Astrocyte (in vitro differentiated cells and primary cell): ENCODE results near the gene SCAMP3. TPM values are rescaled to one million over a fixed set of nuclear protein-coding genes. Genes with fewer than 3 reads are reported as not detected.
A peak's percentile ranks its signal among the peaks of the same experiment; 100 is the strongest.

Source experiments
- DNase-seq: peaks from one replicate; pipeline ENCODE4 v3.0.0-alpha.2; 2010; ENCODE audit warnings: low read depth
- FAIRE-seq: peaks from 2 replicates; lab custom pipeline; 2011; peaks lifted over from hg19 to GRCh38; lab: Jason Lieb, UNC
- H2AFZ ChIP-seq: 2 replicates; pipeline ENCODE4 v1.6.0; 2012; ENCODE audit warnings: low read depth, low read length, inconsistent platforms
- H3K27ac ChIP-seq: 2 replicates; pipeline ENCODE4 v1.5.1; 2011; ENCODE audit warnings: low read depth, low read length, inconsistent platforms
- H3K27me3 ChIP-seq: 2 replicates; pipeline ENCODE4 v1.6.0; 2011; ENCODE audit warnings: low read length, inconsistent platforms; ENCODE audit not compliant: insufficient read depth
- H3K36me3 ChIP-seq: 2 replicates; pipeline ENCODE4 v1.5.1; 2011; ENCODE audit warnings: low read length, inconsistent platforms; ENCODE audit not compliant: insufficient read depth
- H3K4me1 ChIP-seq: 2 replicates; pipeline ENCODE4 v1.5.1; 2011; ENCODE audit warnings: low read length, inconsistent platforms; ENCODE audit not compliant: insufficient read depth
- H3K4me2 ChIP-seq: 2 replicates; pipeline ENCODE4 v1.6.0; 2012; ENCODE audit warnings: low read length, inconsistent platforms
- H3K4me3 ChIP-seq: 2 replicates; pipeline ENCODE4 v1.5.1; 2011; ENCODE audit warnings: low read depth, mild to moderate bottlenecking, low read length, inconsistent platforms; ENCODE audit not compliant: insufficient read depth
- H3K79me2 ChIP-seq: 2 replicates; pipeline ENCODE4 v1.6.0; 2012; ENCODE audit warnings: mild to moderate bottlenecking, low read length, inconsistent platforms; ENCODE audit not compliant: insufficient read depth
- H3K9ac ChIP-seq: 2 replicates; pipeline ENCODE4 v1.6.0; 2012; ENCODE audit warnings: mild to moderate bottlenecking, low read length, inconsistent platforms
- H3K9me3 ChIP-seq: 2 replicates; pipeline ENCODE4 v1.5.1; 2012; ENCODE audit warnings: low read depth, mild to moderate bottlenecking, low read length, inconsistent platforms; ENCODE audit not compliant: insufficient read depth
- H4K20me1 ChIP-seq: 2 replicates; pipeline ENCODE4 v1.6.0; 2012; ENCODE audit warnings: low read length, inconsistent platforms; ENCODE audit not compliant: insufficient read depth
- H3K27ac Mint-ChIP-seq: one replicate; pipeline ENCODE4 v1.8.0; 2021; ENCODE audit warnings: mild to moderate bottlenecking, mixed read lengths; ENCODE audit not compliant: unreplicated experiment
- H3K27me3 Mint-ChIP-seq: one replicate; pipeline ENCODE4 v1.8.0; 2021; ENCODE audit warnings: low read depth, mixed read lengths; ENCODE audit not compliant: unreplicated experiment
- H3K36me3 Mint-ChIP-seq: one replicate; pipeline ENCODE4 v1.8.0; 2021; ENCODE audit warnings: low read depth, mixed read lengths; ENCODE audit not compliant: unreplicated experiment
- H3K4me1 Mint-ChIP-seq: one replicate; pipeline ENCODE4 v1.8.0; 2021; ENCODE audit warnings: low read depth, mixed read lengths; ENCODE audit not compliant: unreplicated experiment
- H3K4me3 Mint-ChIP-seq: one replicate; pipeline ENCODE4 v1.8.0; 2021; ENCODE audit warnings: mild to moderate bottlenecking, moderate library complexity, mixed read lengths; ENCODE audit not compliant: unreplicated experiment
- H3K9me3 Mint-ChIP-seq: one replicate; pipeline ENCODE4 v1.8.0; 2021; ENCODE audit warnings: mild to moderate bottlenecking, mixed read lengths; ENCODE audit not compliant: unreplicated experiment
- EZH2 ChIP-seq: IDR thresholded peaks from 2 replicates; pipeline ENCODE4 v1.6.1; 2012; ENCODE audit warnings: mild to moderate bottlenecking, low read length, inconsistent platforms; ENCODE audit not compliant: insufficient read depth
- total RNA-seq: library from RNA; stranded (reverse); gene quantifications from 2 replicates; pipeline ENCODE4 v1.2.1, GENCODE V29; 2021
- TF ChIP-seq, protein P1 (sequence below): IDR thresholded peaks from 2 replicates; pipeline ENCODE4 v1.5.1; 2011; ENCODE audit warnings: low read depth, mild to moderate bottlenecking, inconsistent platforms, low read length, moderate library complexity; ENCODE audit not compliant: insufficient read depth

The SCAMP3 gene
- total RNA-seq, 1 donor from 2014 or later: 68.9 TPM

DNA sequence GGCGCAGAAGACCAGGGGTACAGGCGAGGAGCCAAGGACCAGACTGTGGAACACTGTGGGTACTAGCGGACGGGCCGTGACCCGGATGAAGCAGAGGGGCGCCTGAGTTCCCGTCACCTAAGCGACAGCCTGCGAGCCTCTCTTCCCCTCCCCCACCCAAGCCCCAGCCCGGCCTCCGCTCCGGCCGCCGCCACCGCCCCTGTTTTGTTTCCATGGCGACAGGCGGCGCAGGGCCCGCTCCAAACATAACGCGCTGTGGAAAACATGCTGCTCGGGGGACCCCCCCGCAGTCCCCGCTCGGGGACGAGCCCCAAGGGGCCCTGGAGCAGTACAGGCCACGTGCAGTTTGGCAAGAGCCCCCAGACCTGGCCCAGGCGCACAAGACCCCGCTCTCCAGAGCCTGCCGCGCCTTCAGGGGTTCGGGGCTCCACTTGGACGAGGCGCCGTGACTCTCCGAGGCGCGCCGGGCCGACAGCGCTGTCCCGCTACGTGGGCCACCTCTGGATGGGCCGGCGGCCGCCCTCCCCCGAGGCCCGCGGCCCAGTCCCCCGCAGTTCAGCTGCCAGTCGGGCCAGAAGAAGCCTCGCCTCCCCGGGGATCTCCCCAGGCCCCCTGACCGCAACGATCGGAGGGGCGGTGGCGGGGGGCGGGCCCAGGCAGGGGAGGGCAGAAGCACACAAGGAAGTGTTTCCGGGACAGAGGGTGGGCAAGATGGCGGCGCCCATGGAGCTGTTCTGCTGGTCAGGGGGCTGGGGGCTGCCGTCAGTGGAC, 53.4 kb downstream of the SCAMP3 start, which contains the start of gene MTX1:
MTX1 (plus strand) TSS at position 155 of the 771 bp plus-strand sequence; CDS start at position 265, 110 bp downstream.
- H3K79me2 ChIP-seq: peaks cover 21% of the 10 kb centered on the region
- no peak for TF ChIP-seq EZH2
- TF ChIP-seq, protein P1, sequence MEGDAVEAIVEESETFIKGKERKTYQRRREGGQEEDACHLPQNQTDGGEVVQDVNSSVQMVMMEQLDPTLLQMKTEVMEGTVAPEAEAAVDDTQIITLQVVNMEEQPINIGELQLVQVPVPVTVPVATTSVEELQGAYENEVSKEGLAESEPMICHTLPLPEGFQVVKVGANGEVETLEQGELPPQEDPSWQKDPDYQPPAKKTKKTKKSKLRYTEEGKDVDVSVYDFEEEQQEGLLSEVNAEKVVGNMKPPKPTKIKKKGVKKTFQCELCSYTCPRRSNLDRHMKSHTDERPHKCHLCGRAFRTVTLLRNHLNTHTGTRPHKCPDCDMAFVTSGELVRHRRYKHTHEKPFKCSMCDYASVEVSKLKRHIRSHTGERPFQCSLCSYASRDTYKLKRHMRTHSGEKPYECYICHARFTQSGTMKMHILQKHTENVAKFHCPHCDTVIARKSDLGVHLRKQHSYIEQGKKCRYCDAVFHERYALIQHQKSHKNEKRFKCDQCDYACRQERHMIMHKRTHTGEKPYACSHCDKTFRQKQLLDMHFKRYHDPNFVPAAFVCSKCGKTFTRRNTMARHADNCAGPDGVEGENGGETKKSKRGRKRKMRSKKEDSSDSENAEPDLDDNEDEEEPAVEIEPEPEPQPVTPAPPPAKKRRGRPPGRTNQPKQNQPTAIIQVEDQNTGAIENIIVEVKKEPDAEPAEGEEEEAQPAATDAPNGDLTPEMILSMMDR: no peak
- Mint-ChIP-seq H3K27me3 (no peaks in the 10 kb centered on the region), H3K36me3 (peaks cover 6% of the 10 kb centered on the region), H3K9me3 (no peaks in the 10 kb centered on the region), H3K4me1 (peaks cover 10% of the 10 kb centered on the region), H3K27ac (peak within 1 kb of the TSS; percentile 100), H3K4me3 (peak within 1 kb of the TSS; percentile 92)
- H4K20me1 ChIP-seq: peaks cover 14% of the 10 kb centered on the region
- H3K9ac ChIP-seq: peak within 1 kb of the TSS; percentile 100
- no peaks in the 10 kb centered on the region for H3K9me3 ChIP-seq
- no peaks in the 10 kb centered on the region for H3K27me3 ChIP-seq
- FAIRE-seq (no peak), DNase-seq (peak; percentile 61)
- H3K36me3 ChIP-seq: no peaks in the 10 kb centered on the region
- H2AFZ ChIP-seq: peak within 1 kb of the TSS; percentile 92
- peak within 1 kb of the TSS; percentile 100 for H3K4me3 ChIP-seq
- H3K4me2 ChIP-seq: peak within 1 kb of the TSS; percentile 96
- peaks cover 20% of the 10 kb centered on the region for H3K4me1 ChIP-seq
- peak within 1 kb of the TSS; percentile 99 for H3K27ac ChIP-seq

DNA sequence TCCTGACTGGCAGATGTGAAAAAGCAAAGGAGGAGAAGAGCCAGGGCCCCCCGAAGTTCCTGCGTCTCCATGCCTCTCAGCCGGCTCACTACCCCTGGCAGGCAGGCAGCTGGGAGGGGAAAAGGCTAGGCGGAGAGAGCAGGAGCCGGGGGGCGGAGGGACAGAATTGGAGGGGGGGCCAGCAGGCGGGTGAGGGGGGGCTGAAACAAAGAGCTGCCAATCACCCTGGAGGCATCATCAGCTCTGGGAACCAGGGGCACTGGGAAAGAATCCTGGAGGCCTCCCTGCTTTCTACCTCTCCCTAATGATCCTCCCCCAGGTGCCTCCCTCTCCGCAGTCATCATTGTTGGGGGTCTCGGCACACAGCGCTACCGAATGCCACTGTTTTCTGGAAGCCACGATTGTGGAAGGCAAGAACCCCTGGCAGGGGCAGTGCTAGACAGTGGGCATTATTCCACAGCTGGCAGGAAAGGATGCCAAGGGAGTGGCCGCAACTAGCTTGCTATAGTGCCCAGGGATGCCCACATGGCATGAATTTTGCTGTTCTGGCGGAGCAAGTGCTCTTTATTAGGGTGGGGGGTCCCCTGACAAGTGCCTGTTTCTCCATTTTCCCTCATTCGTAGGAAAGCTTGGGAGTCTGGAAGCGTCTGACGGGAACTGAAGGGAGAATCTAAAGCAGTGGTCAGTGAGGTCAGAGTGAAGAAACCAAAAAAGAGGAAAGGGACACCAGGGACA, 54.2 kb downstream of the SCAMP3 start, which contains the start of gene THBS3:
THBS3 (minus strand) TSS at position 92 of the 735 bp plus-strand sequence; CDS start at position 71, 21 bp downstream.
- Histone ChIP-seq H3K9me3 (no peaks in the 10 kb centered on the region), H3K4me2 (peak within 1 kb of the TSS; percentile 96), H4K20me1 (peaks cover 14% of the 10 kb centered on the region), H3K4me3 (peak within 1 kb of the TSS; percentile 100), H3K4me1 (peaks cover 20% of the 10 kb centered on the region), H3K79me2 (peaks cover 21% of the 10 kb centered on the region), H3K27me3 (no peaks in the 10 kb centered on the region), H3K27ac (peak within 1 kb of the TSS; percentile 99), H3K36me3 (no peaks in the 10 kb centered on the region), H3K9ac (peak within 1 kb of the TSS; percentile 100), H2AFZ (peak within 1 kb of the TSS; percentile 78)
- H3K36me3 Mint-ChIP-seq: peaks cover 9% of the 10 kb centered on the region
- FAIRE-seq (no peak), DNase-seq (peak; percentile 30)
- peaks cover 12% of the 10 kb centered on the region for H3K4me1 Mint-ChIP-seq
- peak within 1 kb of the TSS; percentile 100 for H3K27ac Mint-ChIP-seq
- TF ChIP-seq, protein P1: no peak
- no peak for TF ChIP-seq EZH2
- no peaks in the 10 kb centered on the region for H3K9me3 Mint-ChIP-seq
- no peaks in the 10 kb centered on the region for H3K27me3 Mint-ChIP-seq
- H3K4me3 Mint-ChIP-seq: peak within 1 kb of the TSS; percentile 87
